Activated CD8-positive, alpha-beta T cell treated with anti-CD3 and anti-CD28 coated beads for 36 hours (primary cell): Measurements from ENCODE around the gene PIEZO2. TPM values are rescaled to one million over a fixed set of nuclear protein-coding genes. Genes with fewer than 3 reads are reported as not detected.

Experiments
- ATAC-seq: fragments of 200-7000 bp; cut with Tn5 transposase; one replicate; pipeline ENCODE4 v1.10.0; 2021; ENCODE audit warnings: mild to moderate bottlenecking, moderate library complexity
- CTCF ChIA-PET: fragments of 350-600 bp; sonication (Branson Sonifier 250); formaldehyde crosslinking; loops from one replicate; lab custom pipeline; 2021; ENCODE audit warnings: antibody characterized with exemption; lab: Charles Lee
- POLR2A ChIA-PET: fragments of 350-600 bp; sonication (Branson Sonifier 250); formaldehyde crosslinking; loops from one replicate; lab custom pipeline; 2021; ENCODE audit warnings: antibody characterized with exemption; lab: Charles Lee
- DNase-seq: peaks from one replicate; pipeline ENCODE4 v3.0.0-alpha.2; 2020
- H3K27ac Mint-ChIP-seq: one replicate; pipeline ENCODE4 v1.8.0; 2021; ENCODE audit warnings: mild to moderate bottlenecking, mixed read lengths
- H3K27me3 Mint-ChIP-seq: one replicate; pipeline ENCODE4 v1.8.0; 2021; ENCODE audit warnings: mixed read lengths
- H3K36me3 Mint-ChIP-seq: one replicate; pipeline ENCODE4 v1.8.0; 2021; ENCODE audit warnings: low read depth, mixed read lengths
- H3K4me1 Mint-ChIP-seq: one replicate; pipeline ENCODE4 v1.8.0; 2021; ENCODE audit warnings: low read depth, mixed read lengths
- H3K4me3 Mint-ChIP-seq: one replicate; pipeline ENCODE4 v1.8.0; 2021; ENCODE audit warnings: mild to moderate bottlenecking, moderate library complexity, mixed read lengths
- H3K9me3 Mint-ChIP-seq: one replicate; pipeline ENCODE4 v1.8.0; 2021; ENCODE audit warnings: mixed read lengths
- CTCF ChIP-seq: fragments of 200-600 bp; IDR thresholded peaks from one replicate; pipeline ENCODE4 v1.8.0; 2022; ENCODE audit warnings: antibody characterized with exemption, mild to moderate bottlenecking
- intact Hi-C: fragments of 100-400 bp; cut with micrococcal nuclease; formaldehyde crosslinking; loops from one replicate; pipeline ENCODE4 v1.10.0; 2022
- total RNA-seq, 2 experiments: library from RNA; stranded (reverse); gene quantifications; one replicate each; pipeline ENCODE4 v1.2.3, GENCODE V29; 2021

PIEZO2 gene
- total RNA-seq, 2 experiments from 2014 or later, result not detected

GRCh38 chr18:11037533-11038240, 111.7 kb downstream of the PIEZO2 start:
- Mint-ChIP-seq H3K4me3 (no peak overlapping the region), H3K9me3 (no peaks in the 10 kb centered on the region), H3K27ac (no peak overlapping the region), H3K27me3 (peaks cover 5% of the 10 kb centered on the region), H3K36me3 (no peaks in the 10 kb centered on the region), H3K4me1 (no peaks in the 10 kb centered on the region)
- DNase-seq, result no peak
- no peak for TF ChIP-seq CTCF
- ATAC-seq, result no peak
- POLR2A ChIA-PET, result no interaction called here
- intact Hi-C loops, result no loop called here
- CTCF ChIA-PET, result interaction anchor here (1.2 kb wide), 1 partner anchor 20 kb away, joined by 3 read pairs; no protein-coding TSS in a partner anchor

DNA sequence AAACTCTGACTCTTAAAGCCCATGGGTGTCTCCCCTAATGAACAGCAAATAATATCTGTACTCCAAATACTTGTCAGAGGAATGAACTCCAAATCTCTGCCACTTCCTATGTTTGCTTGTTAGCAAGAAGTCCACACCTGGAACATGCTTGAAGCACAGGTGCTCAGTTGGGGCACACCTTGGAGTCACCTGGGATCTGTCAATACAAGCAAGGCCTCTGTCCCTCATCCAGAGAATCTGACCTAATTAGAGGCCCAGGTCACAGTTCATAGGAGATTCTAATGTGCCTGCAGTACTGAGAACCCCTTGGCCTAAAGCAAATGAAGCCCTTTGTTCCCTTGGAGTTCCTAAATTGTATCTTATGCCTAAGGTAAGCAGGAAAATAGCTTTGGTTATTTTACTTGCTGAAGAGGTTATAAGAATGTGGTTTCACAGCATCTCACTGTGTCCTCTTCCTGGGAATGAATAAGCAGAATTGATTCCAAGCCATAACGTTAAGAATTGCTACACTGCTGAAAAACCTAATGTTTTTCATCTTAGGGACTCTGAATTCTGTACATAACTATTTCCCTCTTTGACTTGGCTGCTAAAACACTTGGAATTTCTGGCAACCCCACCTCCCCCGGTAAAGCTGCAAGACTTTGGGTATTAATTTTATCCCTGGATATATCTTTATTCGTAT, 113.4 kb downstream of the PIEZO2 start:
- H3K9me3 Mint-ChIP-seq, result no peaks in the 10 kb centered on the region
- ChIA-PET CTCF (no interaction called here), POLR2A (no interaction called here)
- no peak for TF ChIP-seq CTCF
- H3K36me3 Mint-ChIP-seq, result no peaks in the 10 kb centered on the region
- no peak overlapping the region for H3K27ac Mint-ChIP-seq
- ATAC-seq (no peak), DNase-seq (no peak)
- H3K4me3 Mint-ChIP-seq, result no peak overlapping the region
- intact Hi-C loops, result no loop called here
- peaks cover 5% of the 10 kb centered on the region for H3K27me3 Mint-ChIP-seq
- no peaks in the 10 kb centered on the region for H3K4me1 Mint-ChIP-seq

- Mint-ChIP-seq H3K9me3 (no peaks in the 10 kb centered on the region), H3K36me3 (no peaks in the 10 kb centered on the region), H3K27ac (no peak overlapping the region), H3K4me1 (no peaks in the 10 kb centered on the region), H3K27me3 (peaks cover 5% of the 10 kb centered on the region), H3K4me3 (no peak overlapping the region)
- intact Hi-C loops, result no loop called here
- DNase-seq (no peak), ATAC-seq (no peak)
- ChIA-PET POLR2A (no interaction called here), CTCF (no interaction called here)
- TF ChIP-seq CTCF, result no peak
Observed at GRCh38 chr18:11035376-11035775, 114.0 kb downstream of the PIEZO2 start.

DNA sequence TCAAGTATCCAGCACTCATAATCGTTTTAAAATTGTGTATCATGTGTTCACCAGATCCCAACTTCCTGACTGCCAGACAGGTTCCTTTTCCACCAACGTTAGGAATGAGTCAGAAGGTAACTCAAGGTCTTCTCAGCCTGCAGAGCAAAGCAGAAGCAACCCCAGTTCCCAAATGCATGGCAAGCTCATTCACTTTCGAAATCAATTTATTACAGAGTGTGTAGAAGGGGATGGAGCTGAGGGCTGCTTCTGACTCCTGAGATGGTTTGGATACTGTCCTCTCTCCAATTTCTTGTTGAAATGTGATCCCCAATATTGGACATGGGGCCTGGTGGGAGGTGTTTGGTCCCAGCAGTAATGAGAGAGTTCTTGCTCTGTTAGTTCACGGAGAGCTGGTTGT, 114.5 kb downstream of the PIEZO2 start:
- no peaks in the 10 kb centered on the region for H3K9me3 Mint-ChIP-seq
- CTCF ChIA-PET, result no interaction called here
- ATAC-seq (no peak), DNase-seq (no peak)
- TF ChIP-seq CTCF, result no peak
- H3K4me3 Mint-ChIP-seq, result no peak overlapping the region
- H3K27me3 Mint-ChIP-seq, result peaks cover 5% of the 10 kb centered on the region
- POLR2A ChIA-PET, result no interaction called here
- H3K27ac Mint-ChIP-seq, result no peak overlapping the region
- no peaks in the 10 kb centered on the region for H3K4me1 Mint-ChIP-seq
- H3K36me3 Mint-ChIP-seq, result no peaks in the 10 kb centered on the region
- intact Hi-C loops, result no loop called here

- no peaks in the 10 kb centered on the region for H3K36me3 Mint-ChIP-seq
- H3K9me3 Mint-ChIP-seq, result no peaks in the 10 kb centered on the region
- H3K4me1 Mint-ChIP-seq, result no peaks in the 10 kb centered on the region
- no peak for DNase-seq
- CTCF ChIA-PET, result no interaction called here
- no peak for TF ChIP-seq CTCF
- no peak overlapping the region for H3K4me3 Mint-ChIP-seq
- ATAC-seq, result no peak
- POLR2A ChIA-PET, result no interaction called here
- H3K27ac Mint-ChIP-seq, result no peak overlapping the region
- peaks cover 2% of the 10 kb centered on the region for H3K27me3 Mint-ChIP-seq
- intact Hi-C loops, result no loop called here
Observed at GRCh38 chr18:11033503-11033902, 115.9 kb downstream of the PIEZO2 start.
